ENCODE measurements around the gene KIF15.
"Not testable (repeated sequence)": the region's sequence is repeated elsewhere in the genome, so short reads cannot be mapped to it uniquely, and the experiment has no call there.

KIF15 gene

DNA sequence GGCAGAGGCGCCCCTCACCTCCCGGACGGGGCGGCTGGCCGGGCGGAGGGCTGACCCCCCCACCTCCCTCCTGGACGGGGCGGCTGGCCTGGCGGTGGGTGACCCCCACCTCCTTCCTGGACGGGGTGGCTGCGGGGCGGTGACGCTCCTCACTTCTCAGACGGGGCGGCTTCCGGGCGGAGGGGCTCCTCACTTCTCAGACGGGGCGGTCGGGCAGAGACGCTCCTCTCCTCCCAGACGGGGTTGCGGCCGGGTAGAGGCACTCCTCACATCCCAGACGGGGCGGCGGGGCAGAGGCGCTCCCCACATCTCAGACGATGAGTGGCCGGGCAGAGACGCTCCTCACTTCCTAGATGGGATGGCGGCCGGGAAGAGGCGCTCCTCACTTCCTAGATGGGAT is 59.6 kb downstream of the KIF15 start:
- FAIRE-seq: not testable (repeated sequence)

DNA sequence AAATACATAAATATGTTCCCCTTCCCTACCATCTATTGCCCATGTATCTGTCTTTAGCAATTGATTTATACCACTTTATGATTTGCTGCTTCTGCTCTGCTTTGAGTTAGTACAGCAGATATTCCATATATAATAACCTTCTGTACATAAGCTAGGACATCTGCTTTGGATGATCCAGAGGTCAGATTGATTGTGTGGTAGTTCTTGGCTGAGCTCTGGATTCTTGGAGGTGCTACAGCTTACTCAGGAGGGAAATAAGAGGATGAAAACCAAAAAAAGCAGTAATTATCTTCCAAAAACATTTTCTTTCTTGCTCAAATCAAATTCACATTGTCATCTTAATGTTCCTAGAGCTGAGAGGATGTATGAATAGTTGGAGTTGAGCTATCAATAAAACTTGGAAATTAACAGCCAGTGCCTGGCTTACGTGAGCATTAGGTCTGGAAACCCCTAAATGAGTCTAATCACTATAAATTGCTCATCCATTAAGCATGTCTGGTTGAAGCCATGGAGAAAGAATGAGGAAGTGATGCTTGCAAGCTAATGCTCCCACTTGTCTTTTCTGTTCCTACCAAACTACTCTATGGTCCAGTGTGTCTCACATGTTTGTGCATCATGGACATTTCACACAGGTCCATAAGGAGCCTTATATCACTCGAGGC is 63.8 kb downstream of the KIF15 start:
- FAIRE-seq: no peak

DNA sequence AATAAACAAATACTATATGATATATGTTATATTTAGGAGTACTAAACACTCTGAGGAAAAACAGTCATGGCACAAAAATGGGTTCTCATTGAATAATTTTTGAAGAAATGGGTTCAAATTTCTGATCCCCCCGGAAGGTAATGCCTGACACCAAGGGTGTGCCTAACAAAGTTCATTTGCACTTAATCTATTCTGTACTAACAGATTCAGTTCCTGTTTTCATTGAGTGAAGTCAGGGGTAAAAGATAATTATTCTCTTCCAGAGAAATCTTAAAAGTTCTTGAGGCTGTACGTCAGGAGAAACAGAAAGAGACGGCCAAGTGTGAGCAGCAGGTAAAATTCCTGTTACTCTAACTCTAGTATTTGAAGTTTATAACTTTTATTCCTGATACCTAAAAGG is 65.6 kb downstream of the KIF15 start:
- FAIRE-seq: no peak

DNA sequence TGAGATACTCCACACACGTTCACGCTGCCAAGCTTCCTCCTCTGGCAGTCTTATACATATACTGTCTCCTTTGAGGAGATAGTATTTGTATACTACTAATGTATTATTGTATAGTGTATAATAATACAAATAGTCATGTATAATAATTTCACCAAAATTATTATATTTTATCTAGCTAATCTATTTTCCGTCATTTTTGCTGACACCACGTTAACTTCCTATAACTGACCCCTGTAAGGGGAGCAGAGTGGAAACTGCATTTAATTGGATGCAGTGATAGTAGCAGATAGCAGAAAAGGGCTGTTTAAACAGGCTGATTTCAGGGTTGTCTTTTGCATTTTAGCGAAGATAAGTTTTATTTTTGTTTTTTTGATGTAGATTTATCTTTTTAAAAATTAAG is 69.6 kb downstream of the KIF15 start:
- no peak for FAIRE-seq

DNA sequence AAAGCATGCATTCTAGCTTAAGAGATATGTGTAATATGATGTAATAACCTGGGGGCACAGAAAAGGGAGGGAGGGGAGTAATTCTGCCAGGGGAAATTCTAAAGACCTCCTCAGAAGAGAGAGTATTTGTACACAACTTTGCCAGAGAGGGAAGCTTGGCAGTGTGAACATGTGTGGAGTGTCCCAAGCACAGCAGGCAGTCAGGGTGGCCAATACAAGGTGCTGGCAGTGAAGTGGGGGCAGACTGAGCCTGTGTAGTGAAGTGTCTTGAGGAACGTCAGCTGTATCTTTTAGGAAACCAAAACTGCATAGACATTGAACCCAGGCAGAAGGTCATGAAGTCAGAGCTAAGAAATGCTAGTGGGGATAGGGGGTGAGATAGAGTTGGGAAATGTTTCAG is 70.4 kb downstream of the KIF15 start:
- FAIRE-seq: no peak

DNA sequence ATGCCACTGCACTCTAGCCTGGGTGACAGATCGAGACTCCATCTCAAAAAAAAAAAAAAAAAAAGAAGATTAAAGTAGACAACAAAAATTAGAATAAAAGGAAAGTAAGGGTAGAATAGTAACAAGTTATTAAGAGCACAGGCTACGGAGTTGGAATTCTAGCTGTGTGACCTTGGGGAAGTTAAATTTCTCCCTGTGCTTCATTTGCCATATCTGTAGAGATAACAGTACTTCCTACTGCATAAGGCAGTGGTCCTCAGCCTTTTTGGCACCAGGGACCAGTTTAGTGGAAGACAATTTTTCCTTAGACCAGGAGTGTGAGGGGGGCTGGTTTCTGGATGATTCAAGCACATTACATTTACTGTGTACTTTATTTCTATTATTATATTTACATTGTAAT is 71.4 kb downstream of the KIF15 start:
- no peak for FAIRE-seq

DNA sequence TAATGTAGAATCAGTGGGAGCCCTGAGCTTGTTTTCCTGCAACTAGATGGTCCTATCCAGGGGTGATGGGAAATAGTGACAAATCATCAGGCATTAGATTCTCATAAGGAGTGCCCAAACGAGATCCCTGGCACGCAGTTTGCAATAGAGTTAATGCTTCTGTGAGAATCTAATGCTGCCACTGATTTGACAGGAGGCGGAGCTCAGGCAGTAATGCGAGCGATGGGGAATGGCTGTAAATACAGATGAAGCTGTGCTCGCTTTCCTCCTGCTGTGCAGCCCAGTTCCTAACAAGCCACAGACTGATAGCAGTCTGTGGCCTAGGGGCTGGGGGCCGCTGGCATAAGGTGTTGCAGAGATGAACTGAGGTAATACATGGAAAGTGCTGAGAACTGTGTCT is 71.8 kb downstream of the KIF15 start:
- no peak for FAIRE-seq

DNA sequence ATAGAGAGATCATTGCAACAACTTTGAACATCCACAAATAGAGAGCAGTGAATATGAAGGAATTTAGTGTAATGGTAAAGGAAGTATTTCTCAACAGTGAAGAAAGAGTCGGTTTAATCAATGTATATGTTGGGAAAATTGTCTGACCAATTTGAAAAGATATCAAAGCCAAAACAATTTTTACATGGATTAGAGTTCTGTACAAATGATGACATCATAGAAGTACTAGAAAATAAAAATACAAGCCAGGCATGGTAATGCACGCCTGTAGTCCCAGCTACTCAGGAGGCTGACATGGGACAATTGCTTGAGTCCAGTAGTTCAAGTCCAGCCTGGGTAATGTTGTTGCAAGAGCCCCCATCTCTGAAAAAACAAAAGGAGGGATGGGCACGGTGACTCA is 74.1 kb downstream of the KIF15 start:
- FAIRE-seq: no peak

DNA sequence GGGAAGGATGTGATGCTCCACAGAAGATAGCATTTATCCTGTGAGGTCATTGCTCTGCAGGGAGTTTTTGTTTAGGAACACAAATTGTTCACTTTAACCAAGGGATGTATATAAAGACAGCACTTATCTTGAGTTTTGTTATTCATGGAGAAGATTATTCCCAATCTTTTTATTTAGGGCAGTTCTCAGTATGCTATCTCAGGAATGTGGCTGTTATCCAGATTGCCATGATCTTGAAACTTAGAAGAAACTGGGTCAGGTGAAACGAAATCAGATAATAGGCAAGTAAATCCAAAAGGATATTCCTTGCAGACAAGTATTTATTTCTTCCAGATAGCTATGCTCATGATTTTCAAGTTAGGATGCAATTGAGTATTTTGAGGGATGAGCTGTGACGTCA is 80.8 kb downstream of the KIF15 start:
- FAIRE-seq: no peak

DNA sequence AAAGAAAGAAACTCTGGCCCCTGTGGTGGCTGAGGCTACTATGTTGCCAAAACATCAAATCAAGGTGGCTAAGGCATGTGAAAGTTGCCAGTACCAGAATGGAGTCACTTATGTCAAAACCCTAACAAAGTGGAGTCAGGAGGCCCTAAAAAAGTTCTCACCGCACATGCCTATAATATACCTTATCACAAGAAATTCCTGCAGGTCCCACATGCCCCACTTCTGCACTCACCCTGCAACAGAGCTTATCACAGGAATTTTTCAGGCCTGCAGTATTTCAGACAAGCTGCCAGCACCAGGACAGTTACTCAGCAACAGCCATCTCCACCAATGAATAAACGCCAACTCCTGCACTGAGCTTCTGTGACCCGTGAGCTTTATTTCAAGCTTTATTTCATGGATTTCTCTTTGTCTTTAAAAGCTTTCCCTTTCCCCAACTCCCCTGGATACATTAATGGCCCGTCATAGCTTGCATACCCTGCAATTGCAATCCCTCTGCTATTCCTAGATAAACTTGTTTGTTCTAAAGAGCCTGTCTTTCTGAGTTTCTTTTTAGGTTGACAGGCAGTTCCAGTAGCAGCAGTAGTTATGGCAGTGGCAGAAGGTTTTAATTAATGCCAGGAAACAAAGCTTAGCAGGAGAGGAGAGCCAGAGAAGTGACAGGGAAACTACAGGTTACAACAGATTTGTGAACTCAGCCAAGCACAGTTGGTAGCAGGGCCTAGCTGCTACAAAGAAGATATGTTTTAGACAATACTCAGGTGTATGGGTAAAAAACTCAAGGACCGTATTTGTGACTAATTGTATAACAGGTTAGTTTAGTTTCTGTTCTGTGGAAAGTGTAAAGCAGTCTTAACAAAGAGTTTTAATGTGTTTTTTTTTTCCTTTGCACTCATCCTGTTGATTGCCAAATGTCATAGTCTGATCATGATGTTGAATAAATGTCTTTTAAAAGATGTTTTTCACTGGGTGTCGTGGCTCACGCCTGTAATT is 84.2 kb downstream of the KIF15 start:
- no peak for FAIRE-seq

DNA sequence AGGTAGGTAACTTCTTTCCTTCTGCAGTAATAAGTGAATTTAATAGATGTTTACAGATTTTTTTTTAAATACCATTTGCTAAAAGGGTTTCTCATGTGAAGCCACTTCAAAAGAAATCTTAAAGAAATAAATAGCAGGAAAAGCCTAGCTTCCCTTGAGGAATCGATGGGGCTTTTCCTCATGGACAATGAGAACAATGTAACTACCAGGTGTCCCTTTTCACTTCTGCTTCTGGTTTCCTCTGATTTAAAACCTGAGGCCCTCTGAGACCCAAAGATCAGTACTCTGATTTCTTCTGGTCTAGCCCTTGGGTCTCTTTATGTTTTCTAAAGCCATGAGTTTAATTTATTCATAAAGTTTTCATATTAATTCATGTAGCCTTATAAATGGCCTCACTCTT is 87.0 kb downstream of the KIF15 start:
- no peak for FAIRE-seq

DNA sequence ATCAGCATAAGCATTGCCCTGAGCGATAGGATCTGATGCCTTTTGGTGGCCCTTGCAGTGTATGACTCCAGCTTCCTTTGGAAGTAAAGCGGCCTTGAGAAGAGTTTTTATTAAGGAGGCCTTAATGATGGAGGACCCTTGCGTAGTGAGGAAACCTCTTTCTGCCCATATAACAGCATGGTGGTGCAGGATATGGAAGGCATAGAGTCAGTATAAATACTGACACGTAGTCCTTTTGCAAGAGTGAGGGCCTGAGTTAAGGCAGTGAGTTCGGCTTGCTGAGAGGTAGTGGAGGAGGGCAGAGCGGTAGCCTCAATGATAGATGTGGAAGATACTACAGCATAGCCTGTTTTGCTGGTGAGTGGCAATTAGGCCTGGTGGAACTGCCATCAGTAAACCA is 95.1 kb downstream of the KIF15 start:
- FAIRE-seq: not testable (repeated sequence)

DNA sequence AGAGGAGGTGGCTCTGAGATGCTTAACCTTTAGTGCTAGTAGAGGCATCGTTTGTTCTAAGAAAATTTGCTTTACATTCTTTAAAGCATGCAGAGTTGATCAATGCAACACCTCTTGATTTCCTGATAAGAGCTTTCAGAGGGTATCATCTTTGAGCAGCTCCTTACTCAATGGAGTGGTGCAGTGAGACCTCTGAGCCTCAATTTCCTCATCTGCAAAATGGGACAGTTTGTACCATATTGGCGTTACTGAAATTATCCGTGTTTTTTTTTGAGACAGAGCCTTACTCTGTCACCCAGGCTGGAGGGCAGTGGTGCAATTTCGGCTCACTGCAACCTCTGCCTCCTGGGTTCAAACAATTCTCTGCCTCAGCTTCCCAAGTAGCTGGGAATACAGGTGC is 98.5 kb downstream of the KIF15 start:
- FAIRE-seq: no peak

DNA sequence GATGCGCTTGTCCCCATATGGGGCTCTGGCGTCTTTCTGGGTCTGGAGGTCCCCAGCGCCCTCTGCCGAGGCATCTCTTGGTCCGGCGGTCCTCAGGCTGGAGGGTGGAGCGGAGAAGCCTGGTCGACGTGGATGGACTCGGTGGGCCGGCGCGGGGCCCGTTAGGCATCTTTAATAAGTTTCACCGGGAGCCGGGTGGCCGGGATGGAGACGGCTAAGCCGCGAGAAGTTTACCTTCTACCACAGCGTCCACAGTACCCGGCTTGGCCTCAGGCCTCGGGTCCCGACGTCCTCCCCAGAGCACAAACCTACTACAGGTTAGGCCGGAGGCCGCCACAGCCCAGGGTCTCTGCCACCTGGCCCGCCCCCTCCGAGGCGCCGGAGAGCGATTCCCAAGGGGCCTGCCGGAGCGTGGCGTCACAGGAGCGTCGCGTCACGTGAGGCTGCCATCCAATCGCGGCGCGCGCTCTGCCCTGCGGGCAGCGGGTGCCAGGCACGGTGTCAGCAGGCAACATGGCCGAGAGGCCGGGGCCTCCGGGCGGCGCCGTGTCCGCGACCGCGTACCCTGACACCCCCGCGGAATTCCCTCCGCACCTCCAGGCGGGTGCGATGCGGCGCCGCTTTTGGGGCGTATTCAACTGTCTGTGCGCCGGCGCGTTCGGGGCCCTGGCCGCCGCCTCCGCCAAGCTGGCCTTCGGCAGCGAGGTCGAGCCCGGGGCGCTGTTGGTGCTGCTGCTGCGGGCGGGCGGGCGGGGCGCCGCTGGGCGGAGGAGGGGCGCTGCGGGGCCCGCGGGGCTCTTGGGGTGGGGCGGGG is 100.0 kb downstream of the KIF15 start, which contains the start of gene TMEM42:
TMEM42 (plus strand) TSS at position 501 of the 814 bp plus-strand sequence; CDS start at position 514, 13 bp downstream.
- FAIRE-seq: no peak

DNA sequence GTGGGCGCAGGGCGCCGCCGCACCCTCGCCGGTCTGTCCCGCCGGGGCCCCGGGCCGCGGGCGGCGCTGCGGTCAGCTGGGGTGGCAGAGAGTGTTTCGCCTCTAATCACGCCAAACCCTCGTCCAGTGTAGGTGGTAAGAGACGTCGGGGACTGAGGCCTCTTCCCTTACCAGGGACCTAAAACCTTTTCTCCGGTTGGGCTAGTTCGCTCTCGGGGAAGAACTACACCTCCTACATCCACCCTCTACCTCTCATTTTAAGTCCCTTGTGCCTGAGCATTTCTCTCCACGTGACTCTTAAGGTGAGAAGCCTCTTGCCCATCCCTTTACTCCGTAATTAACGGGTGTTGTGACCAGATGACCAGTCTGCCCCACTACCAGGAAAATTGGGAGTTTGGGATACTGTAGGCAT is 100.6 kb downstream of the KIF15 start:
- FAIRE-seq: no peak

DNA sequence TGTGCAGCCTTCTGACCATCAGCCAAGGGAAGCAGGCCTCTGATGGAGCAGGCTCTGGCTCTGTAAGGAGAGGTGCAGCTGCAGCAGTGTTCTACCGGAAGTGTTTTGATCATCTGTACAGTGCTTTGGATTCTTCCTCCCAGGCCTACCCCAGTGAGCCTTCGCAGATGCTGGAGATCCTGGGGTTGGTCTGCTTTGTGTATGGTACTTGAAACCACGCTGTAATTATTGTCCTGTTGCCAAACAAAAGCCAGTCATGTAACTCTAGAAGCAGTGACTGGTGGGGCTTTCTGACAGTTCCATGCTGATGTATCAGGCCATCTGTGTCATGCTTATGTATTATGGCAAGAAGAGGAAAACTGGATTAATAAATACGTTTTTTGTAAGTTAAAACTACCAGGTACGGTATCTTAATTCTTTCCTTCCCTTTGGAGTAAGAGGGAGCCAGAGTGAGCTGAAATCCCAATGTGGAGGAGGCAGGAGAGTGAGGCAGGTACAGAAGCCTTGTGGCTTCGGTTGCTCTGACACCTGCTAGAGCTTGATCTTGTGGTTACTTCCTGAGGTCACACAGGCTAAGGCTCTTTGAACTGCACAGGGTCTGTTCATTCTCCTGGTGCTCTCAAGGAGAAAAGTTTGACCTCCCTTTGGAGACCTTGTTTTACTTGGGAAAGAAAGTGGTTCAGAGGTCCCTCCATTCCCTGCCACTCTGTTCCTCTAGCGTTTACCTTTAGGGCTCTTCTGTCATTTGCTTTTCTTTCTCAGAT is 103.9 kb downstream of the KIF15 start:
- FAIRE-seq: no peak

DNA sequence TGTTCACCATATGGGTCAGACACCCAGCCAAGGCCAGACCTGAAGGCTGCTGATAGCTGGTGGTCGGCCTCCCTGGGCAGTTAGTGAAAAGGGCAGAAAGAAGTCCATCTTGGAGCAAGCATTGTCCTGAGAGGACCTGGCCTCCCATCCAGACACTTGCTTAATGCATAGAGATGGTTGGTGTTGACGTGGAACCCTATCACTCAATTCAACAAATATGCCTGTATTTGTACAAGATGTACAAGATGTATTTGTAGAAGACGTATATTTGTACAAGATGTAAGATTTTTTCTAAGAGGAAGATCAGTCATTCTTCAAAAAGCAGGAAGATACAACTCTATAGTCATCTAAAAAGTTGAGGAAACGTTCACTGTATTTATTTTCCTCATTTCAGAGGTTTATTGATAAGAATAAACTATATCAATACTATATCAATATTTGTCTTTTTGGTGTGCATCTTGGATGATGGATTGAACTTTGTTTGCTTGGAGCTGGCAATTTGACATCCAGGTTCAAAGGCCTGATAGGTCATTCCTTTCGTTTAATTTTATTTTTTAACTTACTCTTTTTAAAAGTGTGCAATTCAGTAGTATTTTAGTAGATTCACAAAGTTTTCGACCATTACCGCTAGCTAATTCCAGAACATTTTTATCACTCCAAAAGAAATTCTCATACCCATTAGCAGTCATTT is 106.0 kb downstream of the KIF15 start:
- no peak for FAIRE-seq

DNA sequence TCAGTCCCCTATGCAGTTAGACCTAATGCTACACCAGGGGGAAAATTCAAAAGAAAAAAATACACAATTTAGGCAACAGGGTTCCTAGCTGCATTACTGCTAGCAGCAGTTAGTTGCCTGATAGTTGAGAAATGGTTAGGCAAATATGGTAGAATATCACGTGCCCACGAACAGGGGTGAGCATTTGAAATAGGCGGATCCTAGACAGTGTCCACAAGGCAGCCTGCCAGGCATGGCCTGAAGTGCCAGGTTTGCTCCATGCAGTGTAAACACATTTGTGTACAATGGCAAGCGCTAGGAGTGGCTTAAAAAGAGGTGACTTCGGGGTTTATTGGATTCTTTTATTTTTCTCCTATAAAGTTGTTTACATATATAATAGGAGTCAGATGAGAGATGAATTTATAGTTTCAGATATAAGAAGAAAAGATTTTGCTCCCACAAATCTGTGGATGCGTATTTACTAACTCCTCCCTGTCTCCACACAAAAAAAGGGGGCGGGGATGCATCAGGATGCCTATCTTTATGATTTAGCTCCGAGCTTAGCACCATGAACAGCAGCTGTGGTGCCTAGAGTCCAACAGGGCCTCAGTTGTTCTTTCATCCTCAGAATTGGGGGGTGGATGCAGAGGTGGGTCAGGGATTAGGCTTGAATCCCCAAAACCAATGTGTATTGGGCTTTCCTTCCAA is 108.9 kb downstream of the KIF15 start:
- FAIRE-seq: no peak

DNA sequence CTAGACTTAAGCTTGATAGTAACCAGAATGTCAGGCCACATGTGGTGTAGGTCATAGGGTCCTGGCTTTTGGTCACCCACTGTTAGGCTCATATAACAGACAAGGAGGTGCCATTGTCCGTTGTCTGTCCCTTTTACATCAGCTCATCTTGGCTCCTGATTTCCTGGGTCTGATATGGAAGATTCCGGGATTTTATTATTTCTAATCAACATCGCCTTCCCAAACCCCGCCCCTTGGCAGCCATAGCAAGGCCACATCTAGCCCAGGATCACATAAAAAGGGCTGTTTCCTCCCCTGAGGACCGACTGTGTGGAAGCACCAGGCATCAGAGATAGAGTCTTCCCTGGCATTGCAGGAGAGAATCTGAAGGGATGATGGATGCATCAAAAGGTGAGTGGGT is 112.7 kb downstream of the KIF15 start, which contains the start of gene TGM4:
TGM4 (plus strand) TSS at position 301 of the 400 bp plus-strand sequence; CDS start at position 372, 71 bp downstream.
- no peak for FAIRE-seq

DNA sequence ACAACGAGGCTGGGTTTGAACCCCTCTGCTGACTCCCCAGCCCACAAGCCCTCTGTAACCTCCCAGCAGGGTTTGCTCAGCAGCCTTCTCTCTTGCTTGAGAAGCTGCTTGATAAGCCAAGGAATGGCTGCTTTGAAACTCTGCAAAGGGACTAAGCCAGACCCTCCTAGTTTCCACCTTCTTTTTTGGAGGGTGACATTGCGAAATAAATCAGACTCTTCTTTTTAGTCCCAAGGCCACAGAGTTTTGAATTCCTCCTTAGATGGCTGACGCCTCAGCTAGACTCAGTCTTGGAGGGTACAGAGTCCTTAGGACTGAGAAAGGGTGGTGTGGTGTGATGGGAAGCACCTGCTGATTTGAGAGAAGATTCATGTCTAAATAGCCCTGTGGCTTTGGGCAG is 114.0 kb downstream of the KIF15 start:
- FAIRE-seq: no peak

DNA sequence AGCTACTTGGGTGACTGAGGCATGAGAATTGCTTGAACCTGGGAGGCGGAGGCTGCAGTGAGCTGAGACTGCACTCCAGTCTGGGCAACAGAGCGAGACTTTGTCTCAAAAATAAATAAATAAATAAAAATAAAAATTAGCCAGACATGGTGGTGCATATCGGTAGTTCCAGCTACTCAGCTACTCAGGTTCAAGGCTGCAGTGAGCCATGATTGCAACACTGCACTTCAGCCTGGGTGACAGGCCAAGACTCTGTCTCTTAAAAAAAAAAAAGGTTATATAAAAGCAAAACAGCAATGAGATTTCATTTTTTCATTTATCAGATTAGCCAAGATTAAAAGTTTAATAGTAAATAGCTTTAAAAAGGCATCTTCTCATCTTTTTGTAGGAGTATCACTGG is 115.7 kb downstream of the KIF15 start:
- no peak for FAIRE-seq
